Right lobe of liver (tissue), 6 donors: ENCODE data around the gene SYT15. TPM values are rescaled to one million over a fixed set of nuclear protein-coding genes. Genes with fewer than 3 reads are reported as not detected.

ENCODE experiments used
- ATAC-seq, 4 donors: fragments of 200-7000 bp; cut with Tn5 transposase; one replicate each; pipeline ENCODE4 v1.9.1; 2020; ENCODE audit warnings: mild to moderate bottlenecking in 4 of 4, moderate library complexity in 4 of 4
- DNase-seq, 3 donors: peaks; one replicate each; pipeline ENCODE4 v3.0.0-alpha.2; 2020
- H3K27ac ChIP-seq, 3 donors: fragments of 200-600 bp; one replicate each; pipeline ENCODE4 v1.8.0; 2022
- H3K27me3 ChIP-seq, 2 donors: fragments of 200-600 bp; one replicate each; pipeline ENCODE4 v1.8.0; 2022
- H3K36me3 ChIP-seq, 4 donors: fragments of 200-600 bp; sonication (generic) in 1 of 4; one replicate each; pipeline versions ENCODE4 v1.5.1 to v1.8.0; 2017 to 2022; ENCODE audit warnings: control low read depth in 1 of 4
- H3K4me1 ChIP-seq, 4 donors: fragments of 200-600 bp; sonication (generic) in 1 of 4; one replicate each; pipeline versions ENCODE4 v1.5.1 to v1.8.0; 2017 to 2022; ENCODE audit warnings: control low read depth in 1 of 4
- H3K4me3 ChIP-seq, 3 donors: fragments of 200-600 bp; one replicate each; pipeline ENCODE4 v1.8.0; 2022
- H3K9me3 ChIP-seq, 4 donors: fragments of 200-600 bp; sonication (generic) in 1 of 4; one replicate each; pipeline versions ENCODE4 v1.5.1 to v1.8.0; 2017 to 2022; ENCODE audit warnings: control low read depth in 1 of 4
- POLR2A ChIP-seq: fragments of 450-650 bp; IDR thresholded peaks from one replicate; pipeline ENCODE4 v1.6.1; 2017; ENCODE audit warnings: antibody characterized with exemption, mild to moderate bottlenecking
- WGBS: methylation state at CpG from one replicate; pipeline ENCODE4 v1.1.6; 2018; ENCODE audit warnings: low coverage, low lambda C conversion rate; ENCODE audit not compliant: insufficient coverage; ENCODE audit errors: missing lambda C conversion rate; 5-methylcytosine and 5-hydroxymethylcytosine counted together
- intact Hi-C, 2 donors: fragments of 100-400 bp; cut with DNase I; formaldehyde crosslinking; loops; one replicate each; pipeline versions ENCODE4 v1.11.2 to v1.14.1; 2022
- total RNA-seq, 6 experiments: library from RNA; depleted of rRNA in 2 of 6; stranded (reverse); fragments of >200 nt in 2 of 6; fragmentation: NEBNext Ultra II Directional in 3 of 6; extraction: Animal tissue kit (Norgen Biotek cat#: 25700) in 3 of 6; gene quantifications; one replicate each; pipeline versions ENCODE4 v1.1.0 to v1.2.4, GENCODE V29; 2016 to 2023
- TF ChIP-seq, protein P1 (sequence below), 4 donors: fragments of 200-600 bp in 3 of 4; fragments of 450-650 bp in 1 of 4; IDR thresholded peaks; one replicate each; pipeline versions ENCODE4 v1.5.1 to v1.8.0; 2016 to 2022; ENCODE audit warnings: antibody characterized with exemption in 4 of 4, mild to moderate bottlenecking in 2 of 4
- donor health status: DM: no; HTN: yes; CAD: no.
- donor health status: DM: no; HTN: no; CAD: no.
- donor health status: DM: no; HTN: no; CAD: no.
- donor health status: DM: no; HTN: yes; CAD: no.
- donor health status: DM: no; HTN: yes; CAD: no.

The SYT15 gene
- total RNA-seq, 6 experiments from 2014 or later = 0.43 to 1.3 (median 0.82) TPM

DNA sequence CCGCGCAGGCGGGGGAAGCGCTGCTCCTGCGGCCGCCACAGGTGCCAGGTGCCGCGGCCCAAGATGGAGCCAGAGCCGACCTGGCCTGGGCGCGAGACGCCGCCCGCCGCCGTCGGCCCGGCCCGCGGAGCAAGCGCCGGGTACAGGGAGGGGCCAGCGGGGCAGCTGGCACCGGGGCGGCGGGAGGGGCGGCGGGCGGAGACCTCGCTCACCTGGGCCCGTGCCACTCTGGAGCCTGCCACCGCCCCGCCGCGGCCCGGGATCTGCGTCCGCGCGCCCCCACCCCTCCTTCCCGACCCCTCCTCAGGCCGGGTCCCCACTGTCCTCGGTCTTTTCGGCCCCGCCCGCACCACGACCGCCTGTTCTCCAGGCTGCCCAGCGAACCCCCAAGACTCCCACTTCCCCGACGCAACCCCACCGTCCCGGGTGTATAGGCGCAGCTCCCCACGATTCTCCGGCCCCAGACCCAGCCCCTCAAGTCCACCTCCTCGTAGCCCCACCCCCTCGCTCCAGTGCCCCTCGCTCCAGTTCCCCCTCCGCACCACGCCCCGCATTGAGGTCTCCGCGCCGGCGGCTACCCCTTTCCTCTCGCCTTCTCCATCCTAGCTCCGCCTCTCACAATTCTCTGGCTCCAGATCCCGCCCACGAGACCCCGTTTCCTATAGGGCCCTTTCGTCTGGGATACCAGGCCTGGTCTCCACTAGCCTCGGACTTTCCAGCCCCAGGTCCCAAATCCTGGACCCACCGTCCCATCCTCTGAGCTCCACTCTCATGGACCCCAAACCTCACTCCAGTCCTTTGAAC lies 22.2 kb upstream of the SYT15 start, which contains the start of gene GPRIN2:
TSS of gene GPRIN2 (minus strand) at position 144 of the 804 bp plus-strand sequence. CDS start 5,922 bp downstream, outside the sequence.
- no peak within 1 kb of the TSS for H3K27ac ChIP-seq
- H3K4me3 ChIP-seq = peak within 1 kb of the TSS in 2 of 3 donors; percentile 32 to 39
- H3K9me3 ChIP-seq = no peaks in the 10 kb centered on the region
- H3K4me1 ChIP-seq = peaks cover 0 to 10% (median 0%) of the 10 kb centered on the region in 4 donors
- H3K27me3 ChIP-seq = peaks cover 7 to 17% of the 10 kb centered on the region in 2 donors
- whole genome bisulfite sequencing = 11% methylated on average over 27 of the region's 74 CpGs
- intact Hi-C loops = no loop called here
- ATAC-seq (peak; percentile 2 to 15 (median 10)), DNase-seq (peak; percentile 33 to 66 (median 63))
- H3K36me3 ChIP-seq = no peaks in the 10 kb centered on the region
- TF ChIP-seq, protein P1, sequence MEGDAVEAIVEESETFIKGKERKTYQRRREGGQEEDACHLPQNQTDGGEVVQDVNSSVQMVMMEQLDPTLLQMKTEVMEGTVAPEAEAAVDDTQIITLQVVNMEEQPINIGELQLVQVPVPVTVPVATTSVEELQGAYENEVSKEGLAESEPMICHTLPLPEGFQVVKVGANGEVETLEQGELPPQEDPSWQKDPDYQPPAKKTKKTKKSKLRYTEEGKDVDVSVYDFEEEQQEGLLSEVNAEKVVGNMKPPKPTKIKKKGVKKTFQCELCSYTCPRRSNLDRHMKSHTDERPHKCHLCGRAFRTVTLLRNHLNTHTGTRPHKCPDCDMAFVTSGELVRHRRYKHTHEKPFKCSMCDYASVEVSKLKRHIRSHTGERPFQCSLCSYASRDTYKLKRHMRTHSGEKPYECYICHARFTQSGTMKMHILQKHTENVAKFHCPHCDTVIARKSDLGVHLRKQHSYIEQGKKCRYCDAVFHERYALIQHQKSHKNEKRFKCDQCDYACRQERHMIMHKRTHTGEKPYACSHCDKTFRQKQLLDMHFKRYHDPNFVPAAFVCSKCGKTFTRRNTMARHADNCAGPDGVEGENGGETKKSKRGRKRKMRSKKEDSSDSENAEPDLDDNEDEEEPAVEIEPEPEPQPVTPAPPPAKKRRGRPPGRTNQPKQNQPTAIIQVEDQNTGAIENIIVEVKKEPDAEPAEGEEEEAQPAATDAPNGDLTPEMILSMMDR (IDR thresholded peaks at IDR 0.05) = no peak
- peak; percentile 11 for TF ChIP-seq POLR2A

DNA sequence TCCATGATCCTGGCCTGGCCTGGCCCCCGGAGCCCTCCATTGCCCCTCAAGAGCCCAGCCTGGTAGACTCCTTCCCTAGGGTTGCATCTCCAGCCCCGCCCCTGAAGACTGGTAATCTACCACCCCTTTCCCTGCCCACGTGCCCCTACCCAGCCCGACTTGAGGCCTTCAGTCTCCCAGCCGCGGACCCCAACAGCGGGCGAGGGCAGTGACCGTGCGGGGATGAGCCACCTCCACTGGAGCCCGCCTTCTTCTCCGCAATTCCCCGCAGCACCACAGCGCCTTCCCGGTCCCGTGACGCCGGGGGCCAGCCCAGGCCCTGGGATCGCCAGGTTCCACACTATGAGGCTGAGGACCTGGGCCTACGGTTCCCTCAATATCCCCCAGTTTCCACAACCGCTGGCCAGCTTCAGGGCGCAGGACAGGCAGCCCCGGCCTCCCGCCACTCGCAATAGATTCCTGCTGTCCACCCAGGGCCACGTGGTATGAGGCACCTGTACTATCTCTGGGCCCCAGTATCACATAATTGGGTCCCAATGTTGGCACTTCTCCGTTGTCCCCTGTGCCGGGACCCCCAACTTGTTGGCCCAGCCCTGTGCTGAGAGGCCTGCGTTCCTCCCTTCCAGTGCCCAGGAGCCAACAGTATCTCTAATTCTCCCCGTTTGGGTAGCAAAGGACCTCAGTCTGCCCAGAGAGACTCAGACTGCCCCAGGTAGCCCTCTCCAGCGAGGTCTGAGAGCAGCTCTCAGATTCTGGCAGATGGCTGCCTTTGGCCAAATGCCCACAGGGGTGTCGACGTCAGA lies 21.4 kb upstream of the SYT15 start:
- Histone ChIP-seq H3K36me3 (no peaks in the 10 kb centered on the region), H3K9me3 (no peaks in the 10 kb centered on the region), H3K27me3 (peaks cover 7 to 17% of the 10 kb centered on the region in 2 donors), H3K27ac (no peak overlapping the region), H3K4me1 (peaks cover 0 to 10% (median 0%) of the 10 kb centered on the region in 4 donors), H3K4me3 (no peak overlapping the region)
- 91% methylated on average over 32 of the region's 33 CpGs for WGBS
- intact Hi-C loops = no loop called here
- ATAC-seq (peak in 1 of 4 donors; percentile 2), DNase-seq (peak; percentile 28 to 68 (median 63))
- no peak for TF ChIP-seq POLR2A
- TF ChIP-seq, protein P1 (IDR thresholded peaks at IDR 0.05) = no peak

DNA sequence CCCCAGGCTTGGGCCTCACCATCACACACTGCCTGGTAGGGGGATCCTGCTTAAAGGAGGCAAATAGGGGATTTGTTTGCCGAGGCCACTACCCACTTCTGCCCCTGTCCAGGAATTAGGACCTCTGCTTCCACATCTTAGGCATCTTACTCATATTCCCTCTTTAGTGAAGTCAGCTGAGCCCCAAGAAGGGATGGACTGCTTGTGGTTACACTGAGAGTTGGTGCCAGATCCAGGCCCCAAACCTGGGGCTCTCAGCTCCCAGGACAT lies 20.9 kb upstream of the SYT15 start:
- H3K4me1 ChIP-seq = peaks cover 0 to 10% (median 0%) of the 10 kb centered on the region in 4 donors
- TF ChIP-seq, protein P1 (IDR thresholded peaks at IDR 0.05) = no peak
- TF ChIP-seq POLR2A = no peak
- no peak overlapping the region for H3K4me3 ChIP-seq
- no peak overlapping the region for H3K27ac ChIP-seq
- DNase-seq (no peak), ATAC-seq (no peak)
- H3K27me3 ChIP-seq = peaks cover 7 to 17% of the 10 kb centered on the region in 2 donors
- 50% methylated on average over 1 of the region's 1 CpG for WGBS
- H3K36me3 ChIP-seq = no peaks in the 10 kb centered on the region
- intact Hi-C loops = no loop called here
- H3K9me3 ChIP-seq = no peaks in the 10 kb centered on the region

DNA sequence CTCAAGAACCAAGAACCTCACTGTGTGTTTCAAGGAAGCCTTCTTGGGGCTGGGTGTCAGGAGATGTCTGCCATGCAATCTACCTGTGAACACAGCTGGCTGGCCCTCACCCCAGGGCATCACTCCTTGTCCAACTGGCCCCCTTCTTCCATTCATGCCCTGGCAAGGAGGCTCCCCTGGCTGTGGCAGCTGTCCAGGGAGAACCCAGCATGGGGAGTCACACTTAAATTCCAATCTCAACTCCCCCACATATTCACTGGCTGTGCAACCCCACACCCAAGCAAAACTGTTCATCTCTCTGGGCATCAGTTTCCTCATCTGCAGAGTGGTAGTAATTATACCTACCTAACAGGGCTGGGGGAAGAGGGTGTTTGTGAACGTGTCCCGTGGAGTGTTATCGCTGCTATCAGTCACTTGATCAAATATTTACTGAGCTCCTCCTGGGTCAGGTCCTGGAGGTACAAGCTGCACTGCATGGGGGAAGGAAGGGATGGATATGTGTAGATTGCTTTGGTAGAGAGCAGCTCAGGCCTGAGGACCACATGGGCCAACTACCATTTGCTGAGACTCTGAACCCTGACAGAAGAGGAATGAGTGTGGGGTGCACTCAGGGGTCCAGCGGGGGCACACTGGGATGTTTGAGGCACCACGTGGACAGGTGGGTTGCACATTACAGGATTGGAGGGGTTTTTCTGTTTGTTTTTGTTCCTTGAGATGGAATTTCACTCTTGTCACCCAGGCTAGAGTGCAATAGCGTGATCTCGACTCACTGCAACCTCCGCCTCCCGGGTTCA lies 20.3 kb upstream of the SYT15 start:
- H3K4me1 ChIP-seq = peaks cover 0 to 10% (median 0%) of the 10 kb centered on the region in 4 donors
- H3K4me3 ChIP-seq = no peak overlapping the region
- H3K36me3 ChIP-seq = no peaks in the 10 kb centered on the region
- H3K9me3 ChIP-seq = no peaks in the 10 kb centered on the region
- H3K27ac ChIP-seq = no peak overlapping the region
- DNase-seq (peak; percentile 23 to 57 (median 51)), ATAC-seq (peak; percentile 49 to 87 (median 66))
- WGBS = 42% methylated on average over 8 of the region's 9 CpGs
- intact Hi-C loops = no loop called here
- H3K27me3 ChIP-seq = peaks cover 7 to 17% of the 10 kb centered on the region in 2 donors
- TF ChIP-seq, protein P1 (IDR thresholded peaks at IDR 0.05) = no peak
- no peak for TF ChIP-seq POLR2A
